Measurements from ENCODE around the gene TEDC1.

GRCh38 chr14:105471297-105471821 lies 19.7 kb upstream of the TEDC1 start:
- TF ChIP-seq GRHL2 (CRISPR knock-in tag; IDR thresholded peaks at IDR 0.05; ENCODE audit: insufficient replicate concordance, severe bottlenecking) (no peak), TCF7 (CRISPR knock-in tag; IDR thresholded peaks at IDR 0.05; ENCODE audit: low read depth) (no peak), CTCF (IDR thresholded peaks at IDR 0.05) (no peak)
- TF ChIP-seq, protein P1, sequence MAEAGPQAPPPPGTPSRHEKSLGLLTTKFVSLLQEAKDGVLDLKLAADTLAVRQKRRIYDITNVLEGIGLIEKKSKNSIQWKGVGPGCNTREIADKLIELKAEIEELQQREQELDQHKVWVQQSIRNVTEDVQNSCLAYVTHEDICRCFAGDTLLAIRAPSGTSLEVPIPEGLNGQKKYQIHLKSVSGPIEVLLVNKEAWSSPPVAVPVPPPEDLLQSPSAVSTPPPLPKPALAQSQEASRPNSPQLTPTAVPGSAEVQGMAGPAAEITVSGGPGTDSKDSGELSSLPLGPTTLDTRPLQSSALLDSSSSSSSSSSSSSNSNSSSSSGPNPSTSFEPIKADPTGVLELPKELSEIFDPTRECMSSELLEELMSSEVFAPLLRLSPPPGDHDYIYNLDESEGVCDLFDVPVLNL (CRISPR knock-in tag; IDR thresholded peaks at IDR 0.05; ENCODE audit: borderline replicate concordance, low read depth): no peak
